GM12878 (cell line): ENCODE measurements around the gene SLC2A4. TPM values are rescaled to one million over a fixed set of nuclear protein-coding genes. Genes with fewer than 3 reads are reported as not detected.

ENCODE experiments used
- ATAC-seq: fragments of 200-7000 bp; cut with Tn5 transposase; 3 replicates; pipeline ENCODE4 v1.9.1; 2020; ENCODE audit warnings: mild to moderate bottlenecking, moderate library complexity
- BruUV-seq: library from RNA; stranded (reverse); fragments of 400-500 nt; replicated peaks from 2 replicates; lab custom pipeline; 2021; lab: Mats Ljungman, UMichigan
- CTCF ChIA-PET: fragments of 300-600 bp; sonication (Branson Sonifier 250); formaldehyde crosslinking; extraction: SDS; loops from one replicate; lab custom pipeline; 2021; ENCODE audit warnings: inconsistent platforms; lab: Yijun Ruan, JAX
- POLR2A ChIA-PET: fragments of 350-600 bp; formaldehyde crosslinking; extraction: SDS; loops from one replicate; lab custom pipeline; 2021; ENCODE audit warnings: inconsistent platforms; lab: Charles Lee
- RAD21 ChIA-PET: fragments of 300-600 bp; sonication (Branson Sonifier 250); formaldehyde crosslinking; loops from one replicate; lab custom pipeline; 2023; ENCODE audit warnings: antibody characterized with exemption; ENCODE audit not compliant: unreplicated experiment; lab: Charles Lee
- SMC1A ChIA-PET: fragments of 300-600 bp; sonication (Branson Sonifier 250); formaldehyde crosslinking; loops from one replicate; lab custom pipeline; 2023; ENCODE audit not compliant: unreplicated experiment, uncharacterized antibody; lab: Charles Lee
- DNase-seq: peaks from one replicate; pipeline ENCODE4 v3.0.0-alpha.2; 2011; ENCODE audit warnings: low read depth, low spot score
- FAIRE-seq: peaks from 3 replicates; lab custom pipeline; 2011; peaks lifted over from hg19 to GRCh38; lab: Jason Lieb, UNC
- H2AFZ ChIP-seq: 2 replicates; pipeline ENCODE4 v1.6.0; 2011; ENCODE audit warnings: low read depth, low read length, control low read depth; ENCODE audit not compliant: control insufficient read depth
- H3K27ac ChIP-seq: 2 replicates; pipeline ENCODE4 v1.5.1; 2011; ENCODE audit warnings: control low read depth; ENCODE audit not compliant: control insufficient read depth, insufficient read depth
- H3K27me3 ChIP-seq, 2 experiments: replicated peaks in 1 of 2; 2 replicates each; pipeline versions ENCODE4 v1.6.0 to v1.6.1; 2011; ENCODE audit warnings: low read length in 1 of 2; ENCODE audit not compliant: control insufficient read depth in 2 of 2, insufficient read depth in 2 of 2
- H3K36me3 ChIP-seq, 2 experiments: 2 replicates each; pipeline ENCODE4 v1.5.1; 2011; ENCODE audit warnings: low read length in 1 of 2; ENCODE audit not compliant: control insufficient read depth in 2 of 2, insufficient read depth in 2 of 2
- H3K4me1 ChIP-seq: 2 replicates; pipeline ENCODE4 v1.6.1; 2011; ENCODE audit warnings: mild to moderate bottlenecking, low read length, moderate library complexity, mixed read lengths; ENCODE audit not compliant: control insufficient read depth, insufficient read depth
- H3K4me2 ChIP-seq: 2 replicates; pipeline ENCODE4 v1.6.0; 2011; ENCODE audit warnings: control low read depth; ENCODE audit not compliant: control insufficient read depth, insufficient read depth
- H3K4me3 ChIP-seq: fragments of 200-600 bp; sonication (generic); 2 replicates; pipeline ENCODE4 v1.5.1; 2016
- H3K79me2 ChIP-seq: 2 replicates; pipeline ENCODE4 v1.6.0; 2011; ENCODE audit warnings: low read length; ENCODE audit not compliant: control insufficient read depth, insufficient read depth
- H3K9ac ChIP-seq: 2 replicates; pipeline ENCODE4 v1.8.0; 2011; ENCODE audit warnings: low read length, control low read depth, mixed read lengths; ENCODE audit not compliant: control insufficient read depth, insufficient read depth
- H3K9me3 ChIP-seq: replicated peaks from 3 replicates; pipeline ENCODE4 v1.5.1; 2011; ENCODE audit warnings: mild to moderate bottlenecking, low read length; ENCODE audit not compliant: control insufficient read depth, insufficient read depth
- H4K20me1 ChIP-seq: 2 replicates; pipeline ENCODE4 v1.6.0; 2011; ENCODE audit not compliant: control insufficient read depth, insufficient read depth
- ATF7 ChIP-seq: fragments of 450-650 bp; IDR thresholded peaks from 2 replicates; pipeline ENCODE4 v1.6.1; 2016; ENCODE audit warnings: low read depth, mild to moderate bottlenecking
- BCL11A ChIP-seq: IDR thresholded peaks from 2 replicates; pipeline ENCODE4 v1.6.1; 2011; ENCODE audit warnings: low read depth, low read length
- GATAD2B ChIP-seq: fragments of 450-650 bp; conservative IDR thresholded peaks from 2 replicates; pipeline ENCODE4 v1.6.1; 2017; ENCODE audit warnings: low read depth, mild to moderate bottlenecking, moderate library complexity
- JUND ChIP-seq: IDR thresholded peaks from 2 replicates; pipeline ENCODE4 v1.6.1; 2012; ENCODE audit warnings: low read depth, mild to moderate bottlenecking, low read length, improper control_type of control experiment, moderate library complexity
- MTA3 ChIP-seq: IDR thresholded peaks from 2 replicates; pipeline ENCODE4 v1.6.1; 2012; ENCODE audit warnings: low read length, inconsistent platforms, borderline replicate concordance
- NFIC ChIP-seq: IDR thresholded peaks from 2 replicates; pipeline ENCODE4 v1.6.1; 2012; ENCODE audit warnings: low read depth, mild to moderate bottlenecking, inconsistent platforms, low read length, moderate library complexity
- NR2C1 ChIP-seq: fragments of 450-650 bp; IDR thresholded peaks from 2 replicates; pipeline ENCODE4 v1.6.1; 2017; ENCODE audit warnings: antibody characterized with exemption, mild to moderate bottlenecking, moderate library complexity
- PML ChIP-seq: IDR thresholded peaks from 2 replicates; pipeline ENCODE4 v1.6.1; 2012; ENCODE audit warnings: low read length, inconsistent platforms
- POLR2A ChIP-seq: IDR thresholded peaks from 2 replicates; pipeline ENCODE4 v1.6.1; 2011; ENCODE audit warnings: low read depth, mild to moderate bottlenecking, low read length
- WGBS: methylation state at CpG from one replicate; pipeline ENCODE4 v1.1.6; 2016; ENCODE audit warnings: low lambda C conversion rate; ENCODE audit not compliant: insufficient replicate concordance, insufficient coverage; ENCODE audit errors: missing lambda C conversion rate; 5-methylcytosine and 5-hydroxymethylcytosine counted together
- in situ Hi-C: fragments of 300-500 bp; cut with MboI; formaldehyde crosslinking; loops from 9 replicates; pipeline ENCODE4 v1.14.3; 2018; ENCODE audit warnings: mixed read lengths
- intact Hi-C: fragments of 100-400 bp; cut with micrococcal nuclease; formaldehyde crosslinking; loops from one replicate; pipeline ENCODE4 v1.14.2; 2022; ENCODE audit not compliant: unreplicated experiment
- polyA plus RNA-seq, 11 experiments: library from polyadenylated mRNA; depleted of rRNA in 4 of 11; unstranded in 6 of 11; stranded (reverse) in 5 of 11; fragments of >200 nt; fragmentation: Nextera tagmentation in 4 of 11; fragmentation: Illumina TruSeq in 1 of 11; extraction: Ambion mirVana in 4 of 11; extraction: Trizol in 1 of 11; gene quantifications; 1 replicate in 1 of 11; 2 replicates in 10 of 11; pipeline versions ENCODE4 v1.2.1 to v1.2.3, GENCODE V29; 2011 to 2016; ENCODE audit warnings: inconsistent platforms in 2 of 11, missing spikeins in 2 of 11, low read depth in 1 of 11
- total RNA-seq, 4 experiments: library from RNA; depleted of rRNA in 3 of 4; stranded (reverse); fragments of >200 nt in 3 of 4; fragmentation: Illumina TruSeq in 1 of 4; extraction: Trizol in 1 of 4; gene quantifications; 2 replicates each; pipeline versions ENCODE4 v1.2.1 to v1.2.3, GENCODE V29; 2013 to 2021
- TF ChIP-seq, protein P1 (sequence below): fragments of 450-650 bp; IDR thresholded peaks from 2 replicates; pipeline ENCODE4 v1.6.1; 2018; ENCODE audit warnings: borderline replicate concordance, mild to moderate bottlenecking; ENCODE audit not compliant: partially characterized antibody
- TF ChIP-seq, protein P2 (sequence below): fragments of 450-650 bp; formaldehyde crosslinking; IDR thresholded peaks from 2 replicates; pipeline ENCODE4 v1.4.0; 2022; ENCODE audit warnings: mild to moderate bottlenecking, moderate library complexity
- TF ChIP-seq, protein P3 (sequence below): fragments of 150-350 bp; IDR thresholded peaks from 2 replicates; pipeline ENCODE4 v1.6.1; 2014; ENCODE audit warnings: mild to moderate bottlenecking, low read depth, low read length
- TF ChIP-seq, protein P4 (sequence below): fragments of 450-650 bp; IDR thresholded peaks from 2 replicates; pipeline ENCODE4 v1.6.1; 2017; ENCODE audit warnings: mild to moderate bottlenecking

Gene SLC2A4
- total and polyA plus RNA-seq, 10 of the 15 experiments (the other 5 are each of a cell fraction or from before 2014, with no cell fraction given): 0.03 to 0.23 (median 0.04) TPM; not detected in 4

DNA sequence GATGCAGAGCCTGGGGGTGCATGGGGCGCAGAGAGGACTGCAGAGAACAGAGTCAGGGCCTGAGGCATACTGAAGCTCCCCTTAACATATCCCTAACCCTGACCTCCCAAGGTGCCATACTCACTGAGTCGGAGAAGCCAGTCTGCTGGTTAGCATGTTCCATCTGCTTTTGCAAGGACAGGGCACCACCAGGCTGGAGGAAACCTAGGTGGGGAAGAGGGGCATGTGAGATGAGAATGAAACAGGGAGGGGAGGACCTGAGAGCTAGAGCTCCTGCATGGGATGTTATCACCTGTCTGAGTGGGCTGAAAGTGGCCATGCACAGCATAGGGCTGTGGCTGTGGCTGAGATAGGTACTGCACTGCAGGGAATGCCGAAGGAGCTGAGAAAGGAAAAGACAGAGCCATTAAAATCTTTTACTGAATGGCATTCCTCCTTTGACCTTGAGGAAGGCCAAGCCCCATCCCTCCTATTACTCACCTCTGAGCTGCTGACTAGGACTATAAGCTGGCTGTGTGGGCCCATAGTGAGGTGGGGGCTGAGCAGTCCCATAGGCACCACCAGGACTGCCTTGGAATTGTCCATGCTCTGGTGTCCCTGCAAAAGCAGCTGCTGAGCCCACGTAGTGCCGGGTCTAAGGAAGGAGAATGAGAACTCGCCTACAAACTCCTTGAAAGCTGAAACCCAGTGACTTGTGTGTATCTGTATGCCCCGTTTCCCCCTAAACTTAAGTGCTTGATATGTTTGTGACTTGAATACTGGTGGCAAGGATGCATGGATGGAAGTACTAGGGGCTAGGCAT lies 31.8 kb downstream of the SLC2A4 start:
- H3K4me2 ChIP-seq: peak overlapping the region; percentile 95
- intact Hi-C loops: no loop called here
- TF ChIP-seq NFIC: no peak
- TF ChIP-seq MTA3: 0 out of 2 replicates have a peak, but pooled peaks have one; percentile 8
- TF ChIP-seq, protein P1, sequence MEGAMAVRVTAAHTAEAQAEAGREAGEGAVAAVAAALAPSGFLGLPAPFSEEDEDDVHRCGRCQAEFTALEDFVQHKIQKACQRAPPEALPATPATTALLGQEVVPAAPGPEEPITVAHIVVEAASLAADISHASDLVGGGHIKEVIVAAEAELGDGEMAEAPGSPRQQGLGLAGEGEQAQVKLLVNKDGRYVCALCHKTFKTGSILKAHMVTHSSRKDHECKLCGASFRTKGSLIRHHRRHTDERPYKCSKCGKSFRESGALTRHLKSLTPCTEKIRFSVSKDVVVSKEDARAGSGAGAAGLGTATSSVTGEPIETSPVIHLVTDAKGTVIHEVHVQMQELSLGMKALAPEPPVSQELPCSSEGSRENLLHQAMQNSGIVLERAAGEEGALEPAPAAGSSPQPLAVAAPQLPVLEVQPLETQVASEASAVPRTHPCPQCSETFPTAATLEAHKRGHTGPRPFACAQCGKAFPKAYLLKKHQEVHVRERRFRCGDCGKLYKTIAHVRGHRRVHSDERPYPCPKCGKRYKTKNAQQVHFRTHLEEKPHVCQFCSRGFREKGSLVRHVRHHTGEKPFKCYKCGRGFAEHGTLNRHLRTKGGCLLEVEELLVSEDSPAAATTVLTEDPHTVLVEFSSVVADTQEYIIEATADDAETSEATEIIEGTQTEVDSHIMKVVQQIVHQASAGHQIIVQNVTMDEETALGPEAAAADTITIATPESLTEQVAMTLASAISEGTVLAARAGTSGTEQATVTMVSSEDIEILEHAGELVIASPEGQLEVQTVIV: no peak
- TF ChIP-seq NR2C1: no peak
- no peak for TF ChIP-seq BCL11A
- no peak for TF ChIP-seq JUND
- no peak for TF ChIP-seq ATF7
- TF ChIP-seq, protein P2, sequence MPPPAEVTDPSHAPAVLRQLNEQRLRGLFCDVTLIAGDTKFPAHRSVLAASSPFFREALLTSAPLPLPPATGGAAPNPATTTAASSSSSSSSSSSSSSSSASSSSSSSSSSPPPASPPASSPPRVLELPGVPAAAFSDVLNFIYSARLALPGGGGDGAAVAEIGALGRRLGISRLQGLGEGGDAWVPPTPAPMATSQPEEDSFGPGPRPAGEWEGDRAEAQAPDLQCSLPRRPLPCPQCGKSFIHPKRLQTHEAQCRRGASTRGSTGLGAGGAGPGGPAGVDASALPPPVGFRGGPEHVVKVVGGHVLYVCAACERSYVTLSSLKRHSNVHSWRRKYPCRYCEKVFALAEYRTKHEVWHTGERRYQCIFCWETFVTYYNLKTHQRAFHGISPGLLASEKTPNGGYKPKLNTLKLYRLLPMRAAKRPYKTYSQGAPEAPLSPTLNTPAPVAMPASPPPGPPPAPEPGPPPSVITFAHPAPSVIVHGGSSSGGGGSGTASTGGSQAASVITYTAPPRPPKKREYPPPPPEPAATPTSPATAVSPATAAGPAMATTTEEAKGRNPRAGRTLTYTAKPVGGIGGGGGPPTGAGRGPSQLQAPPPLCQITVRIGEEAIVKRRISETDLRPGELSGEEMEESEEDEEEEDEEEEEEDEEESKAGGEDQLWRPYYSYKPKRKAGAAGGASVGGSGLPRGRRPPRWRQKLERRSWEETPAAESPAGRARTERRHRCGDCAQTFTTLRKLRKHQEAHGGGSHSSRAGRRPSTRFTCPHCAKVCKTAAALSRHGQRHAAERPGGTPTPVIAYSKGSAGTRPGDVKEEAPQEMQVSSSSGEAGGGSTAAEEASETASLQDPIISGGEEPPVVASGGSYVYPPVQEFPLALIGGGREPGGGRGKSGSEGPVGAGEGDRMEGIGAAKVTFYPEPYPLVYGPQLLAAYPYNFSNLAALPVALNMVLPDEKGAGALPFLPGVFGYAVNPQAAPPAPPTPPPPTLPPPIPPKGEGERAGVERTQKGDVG (CRISPR knock-in tag): no peak
- peak; percentile 64; the same call in 1 of the 2 replicates for TF ChIP-seq PML
- no peak for TF ChIP-seq GATAD2B
- TF ChIP-seq, protein P3, sequence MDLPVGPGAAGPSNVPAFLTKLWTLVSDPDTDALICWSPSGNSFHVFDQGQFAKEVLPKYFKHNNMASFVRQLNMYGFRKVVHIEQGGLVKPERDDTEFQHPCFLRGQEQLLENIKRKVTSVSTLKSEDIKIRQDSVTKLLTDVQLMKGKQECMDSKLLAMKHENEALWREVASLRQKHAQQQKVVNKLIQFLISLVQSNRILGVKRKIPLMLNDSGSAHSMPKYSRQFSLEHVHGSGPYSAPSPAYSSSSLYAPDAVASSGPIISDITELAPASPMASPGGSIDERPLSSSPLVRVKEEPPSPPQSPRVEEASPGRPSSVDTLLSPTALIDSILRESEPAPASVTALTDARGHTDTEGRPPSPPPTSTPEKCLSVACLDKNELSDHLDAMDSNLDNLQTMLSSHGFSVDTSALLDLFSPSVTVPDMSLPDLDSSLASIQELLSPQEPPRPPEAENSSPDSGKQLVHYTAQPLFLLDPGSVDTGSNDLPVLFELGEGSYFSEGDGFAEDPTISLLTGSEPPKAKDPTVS: no peak
- TF ChIP-seq, protein P4, sequence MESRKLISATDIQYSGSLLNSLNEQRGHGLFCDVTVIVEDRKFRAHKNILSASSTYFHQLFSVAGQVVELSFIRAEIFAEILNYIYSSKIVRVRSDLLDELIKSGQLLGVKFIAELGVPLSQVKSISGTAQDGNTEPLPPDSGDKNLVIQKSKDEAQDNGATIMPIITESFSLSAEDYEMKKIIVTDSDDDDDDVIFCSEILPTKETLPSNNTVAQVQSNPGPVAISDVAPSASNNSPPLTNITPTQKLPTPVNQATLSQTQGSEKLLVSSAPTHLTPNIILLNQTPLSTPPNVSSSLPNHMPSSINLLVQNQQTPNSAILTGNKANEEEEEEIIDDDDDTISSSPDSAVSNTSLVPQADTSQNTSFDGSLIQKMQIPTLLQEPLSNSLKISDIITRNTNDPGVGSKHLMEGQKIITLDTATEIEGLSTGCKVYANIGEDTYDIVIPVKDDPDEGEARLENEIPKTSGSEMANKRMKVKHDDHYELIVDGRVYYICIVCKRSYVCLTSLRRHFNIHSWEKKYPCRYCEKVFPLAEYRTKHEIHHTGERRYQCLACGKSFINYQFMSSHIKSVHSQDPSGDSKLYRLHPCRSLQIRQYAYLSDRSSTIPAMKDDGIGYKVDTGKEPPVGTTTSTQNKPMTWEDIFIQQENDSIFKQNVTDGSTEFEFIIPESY: no peak
- peak; percentile 75 for TF ChIP-seq POLR2A

More for the DNA sequence above, 31.8 kb downstream of the SLC2A4 start:
- H3K27ac ChIP-seq: no peak overlapping the region
- no TSS peak for BruUV-seq
- ChIA-PET CTCF (interaction anchor here (0.7 to 1.2 kb wide), 5 partner anchors 16 to 374 kb away, joined by 3 read pairs; partner anchors contain the start of gene TP53), SMC1A (interaction anchor here (1.0 kb wide), 1 partner anchor 14 kb away, joined by 3 read pairs; no protein-coding TSS in a partner anchor), RAD21 (no interaction called here), POLR2A (interaction anchor here (0.7 to 1.7 kb wide), 3 partner anchors 17 to 63 kb away, joined by 3 to 6 read pairs (median 3); partner anchors contain the start of gene NEURL4)
- peaks cover 51% of the 10 kb centered on the region for H3K79me2 ChIP-seq
- peaks cover 24% of the 10 kb centered on the region for H3K4me1 ChIP-seq
- DNase-seq (no peak), FAIRE-seq (no peak), ATAC-seq (peak; percentile 33)
- no peak overlapping the region for H3K9ac ChIP-seq
- peak overlapping the region; percentile 84; the same call in 1 of the 2 replicates for H3K4me3 ChIP-seq
- H3K9me3 ChIP-seq: no peaks in the 10 kb centered on the region
- in situ Hi-C loops: no loop called here
- peaks cover 34 to 35% of the 10 kb centered on the region in 2 experiments for H3K36me3 ChIP-seq
- WGBS: 46% methylated on average over 7 of the region's 7 CpGs
- peaks cover 21% of the 10 kb centered on the region for H4K20me1 ChIP-seq
- H2AFZ ChIP-seq: no peak overlapping the region
- no peaks in the 10 kb centered on the region for H3K27me3 ChIP-seq
